HCEC 1CT (cell line): ENCODE data around the gene ARHGDIG.

Source experiments
- DNase-seq: peaks from one replicate; pipeline ENCODE4 v3.0.0-alpha.2; 2017

ARHGDIG gene

DNA sequence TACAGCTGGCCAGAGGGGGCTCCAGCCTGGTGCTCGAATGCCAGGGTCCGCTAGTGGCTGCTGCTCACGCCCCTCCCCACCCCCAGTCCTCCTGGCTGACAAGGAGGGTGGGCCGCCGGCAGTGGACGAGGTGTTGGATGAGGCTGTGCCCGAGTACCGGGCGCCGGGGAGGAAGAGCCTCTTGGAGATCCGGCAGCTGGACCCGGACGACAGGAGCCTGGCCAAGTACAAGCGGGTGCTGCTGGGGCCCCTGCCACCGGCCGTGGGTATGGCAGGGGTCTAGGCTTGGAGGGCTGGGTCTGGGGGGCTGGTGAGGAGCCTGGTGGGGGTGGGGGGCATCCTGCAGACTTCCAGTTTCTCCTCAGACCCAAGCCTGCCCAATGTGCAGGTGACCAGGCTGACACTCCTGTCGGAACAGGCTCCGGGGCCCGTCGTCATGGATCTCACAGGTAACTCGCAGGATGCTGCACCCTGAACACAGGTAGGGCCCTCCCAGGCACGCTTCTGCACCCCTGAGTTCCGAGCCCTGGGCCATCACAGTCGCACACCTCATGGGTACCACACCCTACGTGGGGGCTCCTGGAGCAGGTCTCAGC lies 1.4 kb downstream of the ARHGDIG start:
- no peak for DNase-seq

DNA sequence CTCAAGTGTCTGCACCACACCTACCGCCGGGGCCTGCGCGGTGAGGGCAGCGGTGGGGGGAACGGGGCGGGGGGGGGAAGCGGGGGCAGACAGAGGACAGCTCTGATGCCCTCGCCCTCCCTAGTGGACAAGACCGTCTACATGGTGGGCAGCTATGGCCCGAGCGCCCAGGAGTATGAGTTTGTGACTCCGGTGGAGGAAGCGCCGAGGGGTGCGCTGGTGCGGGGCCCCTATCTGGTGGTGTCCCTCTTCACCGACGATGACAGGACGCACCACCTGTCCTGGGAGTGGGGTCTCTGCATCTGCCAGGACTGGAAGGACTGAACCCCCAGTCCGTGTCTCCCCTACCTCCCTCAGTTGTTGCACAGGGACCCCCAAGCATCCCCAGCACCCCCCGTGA lies 2.1 kb downstream of the ARHGDIG start:
- no peak for DNase-seq

DNA sequence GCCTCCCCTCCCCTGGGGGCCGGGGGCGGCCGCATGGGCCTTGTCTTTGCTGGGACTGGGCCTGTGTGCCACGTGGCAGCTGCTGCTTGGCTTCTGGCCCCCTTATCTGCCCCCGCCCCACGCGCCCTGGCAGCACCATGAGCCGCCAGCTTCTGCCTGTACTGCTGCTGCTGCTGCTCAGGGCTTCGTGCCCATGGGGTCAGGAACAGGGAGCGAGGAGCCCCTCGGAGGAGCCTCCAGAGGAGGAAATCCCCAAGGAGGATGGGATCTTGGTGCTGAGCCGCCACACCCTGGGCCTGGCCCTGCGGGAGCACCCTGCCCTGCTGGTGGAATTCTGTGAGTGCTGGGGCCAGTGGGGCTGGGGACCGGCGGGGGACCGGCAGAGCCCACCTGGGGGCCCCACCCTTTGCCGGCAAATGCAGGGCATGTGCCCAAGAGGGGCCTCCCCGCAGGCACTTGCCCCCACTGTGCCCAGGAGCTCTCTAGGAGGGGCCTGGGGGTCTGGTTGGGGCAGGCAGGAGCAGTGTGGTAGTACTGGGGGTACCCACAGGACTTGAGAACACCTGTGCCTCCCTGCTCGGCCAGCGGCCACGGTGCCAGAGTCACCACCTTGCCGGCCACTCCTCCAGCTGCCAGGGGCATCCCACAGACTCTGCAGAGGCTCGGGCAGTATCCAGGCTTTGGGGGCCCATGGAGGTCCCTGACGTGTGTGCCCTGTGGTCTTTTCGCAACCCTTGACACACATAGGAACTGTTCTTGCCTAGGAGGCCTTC lies 2.8 kb downstream of the ARHGDIG start, which contains the start of gene PDIA2:
TSS of gene PDIA2 (plus strand) at position 132 of the 773 bp plus-strand sequence. CDS start at position 138, 6 bp downstream.
- no peak for DNase-seq

DNA sequence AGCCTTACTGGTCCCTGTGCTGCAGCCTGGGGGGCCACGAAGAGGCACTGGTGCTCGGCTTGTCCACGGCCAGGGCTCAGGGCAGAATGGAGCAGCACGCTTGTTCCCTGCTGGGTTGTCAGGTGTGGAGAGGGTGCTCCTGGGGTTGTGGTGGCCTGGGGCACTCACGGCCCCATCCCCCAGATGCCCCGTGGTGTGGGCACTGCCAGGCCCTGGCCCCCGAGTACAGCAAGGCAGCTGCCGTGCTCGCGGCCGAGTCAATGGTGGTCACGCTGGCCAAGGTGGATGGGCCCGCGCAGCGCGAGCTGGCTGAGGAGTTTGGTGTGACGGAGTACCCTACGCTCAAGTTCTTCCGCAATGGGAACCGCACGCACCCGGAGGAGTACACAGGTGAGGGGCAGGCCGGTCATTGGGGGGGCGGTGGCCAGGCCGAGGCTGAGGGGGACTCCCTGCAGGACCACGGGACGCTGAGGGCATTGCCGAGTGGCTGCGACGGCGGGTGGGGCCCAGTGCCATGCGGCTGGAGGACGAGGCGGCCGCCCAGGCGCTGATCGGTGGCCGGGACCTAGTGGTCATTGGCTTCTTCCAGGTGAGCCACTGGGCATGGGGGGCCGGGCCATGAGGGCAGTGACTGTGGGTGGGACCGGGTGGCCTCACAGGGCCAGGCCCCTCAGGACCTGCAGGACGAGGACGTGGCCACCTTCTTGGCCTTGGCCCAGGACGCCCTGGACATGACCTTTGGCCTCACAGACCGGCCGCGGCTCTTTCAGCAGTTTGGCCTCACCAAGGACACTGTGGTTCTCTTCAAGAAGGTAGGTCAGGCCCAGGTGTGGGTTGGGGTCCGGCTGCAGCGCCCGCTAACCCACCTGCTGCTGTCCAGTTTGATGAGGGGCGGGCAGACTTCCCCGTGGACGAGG lies 4.1 kb downstream of the ARHGDIG start:
- DNase-seq: no peak

DNA sequence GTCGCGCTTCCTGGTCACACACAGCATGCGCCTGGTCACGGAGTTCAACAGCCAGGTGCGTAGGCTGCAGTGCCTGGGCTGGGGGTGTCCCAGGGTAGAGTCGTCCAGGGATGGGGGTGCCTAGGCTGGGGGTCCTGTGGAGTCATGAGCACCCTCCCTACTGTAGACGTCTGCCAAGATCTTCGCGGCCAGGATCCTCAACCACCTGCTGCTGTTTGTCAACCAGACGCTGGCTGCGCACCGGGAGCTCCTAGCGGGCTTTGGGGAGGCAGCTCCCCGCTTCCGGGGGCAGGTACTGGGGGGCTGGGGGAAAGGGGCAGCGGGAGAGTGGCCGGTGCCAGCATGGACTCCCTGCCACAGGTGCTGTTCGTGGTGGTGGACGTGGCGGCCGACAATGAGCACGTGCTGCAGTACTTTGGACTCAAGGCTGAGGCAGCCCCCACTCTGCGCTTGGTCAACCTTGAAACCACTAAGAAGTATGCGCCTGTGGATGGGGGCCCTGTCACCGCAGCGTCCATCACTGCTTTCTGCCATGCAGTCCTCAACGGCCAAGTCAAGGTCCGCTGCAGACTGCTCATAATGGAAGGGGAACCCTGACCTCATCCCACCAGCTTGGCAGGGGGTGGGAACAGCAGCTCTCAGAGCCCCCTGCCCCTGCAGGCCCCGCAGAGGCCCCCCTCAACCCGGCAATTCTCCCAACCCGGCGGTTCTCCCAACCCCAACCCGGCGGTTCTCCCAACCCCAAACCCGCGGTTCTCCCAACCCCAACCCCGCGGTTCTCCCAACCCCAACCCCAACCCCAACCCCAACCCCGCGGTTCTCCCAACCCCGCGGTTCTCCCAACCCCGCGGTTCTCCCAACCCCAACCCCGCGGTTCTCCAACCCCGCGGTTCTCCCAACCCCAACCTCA lies 5.0 kb downstream of the ARHGDIG start:
- no peak for DNase-seq

DNA sequence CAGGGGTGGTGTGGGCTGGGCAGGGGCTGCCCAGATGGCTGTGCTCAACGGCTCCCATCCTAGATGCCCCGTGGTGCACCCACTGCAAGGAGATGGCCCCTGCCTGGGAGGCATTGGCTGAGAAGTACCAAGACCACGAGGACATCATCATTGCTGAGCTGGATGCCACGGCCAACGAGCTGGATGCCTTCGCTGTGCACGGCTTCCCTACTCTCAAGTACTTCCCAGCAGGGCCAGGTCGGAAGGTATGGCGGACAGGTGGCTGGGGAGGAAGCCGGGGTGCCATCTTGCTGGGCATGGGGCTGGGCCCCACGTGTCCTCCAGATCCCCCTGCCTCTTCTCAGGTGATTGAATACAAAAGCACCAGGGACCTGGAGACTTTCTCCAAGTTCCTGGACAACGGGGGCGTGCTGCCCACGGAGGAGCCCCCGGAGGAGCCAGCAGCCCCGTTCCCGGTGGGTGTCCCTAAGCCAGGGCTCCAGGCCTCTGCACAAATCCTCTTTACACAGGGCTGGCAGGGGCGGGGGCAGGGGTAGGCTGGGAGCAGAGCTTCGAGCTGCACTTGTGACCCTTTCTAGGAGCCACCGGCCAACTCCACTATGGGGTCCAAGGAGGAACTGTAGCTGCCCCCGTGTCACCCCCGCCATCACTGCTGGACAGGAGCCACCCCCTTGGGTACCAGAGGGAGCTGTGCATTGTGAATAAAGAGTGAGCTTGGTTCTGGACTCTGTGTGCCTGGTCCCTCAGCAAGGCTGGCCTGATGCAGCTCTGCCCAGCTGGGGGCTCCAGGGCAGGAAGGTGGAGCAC lies 6.3 kb downstream of the ARHGDIG start:
- no peak for DNase-seq

DNA sequence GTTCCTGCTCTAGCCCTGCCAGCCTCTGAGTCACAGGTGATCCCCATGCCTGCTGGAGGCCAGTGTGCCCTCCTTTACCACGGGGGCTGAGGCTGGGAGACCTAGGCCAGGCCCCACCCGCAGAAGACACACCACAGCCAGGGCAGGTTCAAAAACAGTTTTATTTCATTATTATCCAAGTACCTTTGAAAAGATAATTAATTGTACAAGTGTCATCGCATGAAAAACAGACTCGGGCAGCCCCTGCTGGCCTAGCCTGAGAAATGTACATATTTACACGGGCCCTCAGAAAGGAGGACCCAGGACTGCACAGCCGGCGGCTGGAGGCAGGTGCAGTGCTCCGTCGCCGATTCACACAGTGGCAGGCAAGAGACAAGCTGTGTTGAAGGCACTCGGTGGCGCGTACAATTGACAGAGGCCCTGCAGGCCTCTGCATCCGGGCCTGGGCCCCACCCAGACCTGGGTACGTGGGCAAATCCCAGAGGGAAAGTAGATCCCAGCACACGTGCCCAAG lies 7.0 kb downstream of the ARHGDIG start:
- no peak for DNase-seq

DNA sequence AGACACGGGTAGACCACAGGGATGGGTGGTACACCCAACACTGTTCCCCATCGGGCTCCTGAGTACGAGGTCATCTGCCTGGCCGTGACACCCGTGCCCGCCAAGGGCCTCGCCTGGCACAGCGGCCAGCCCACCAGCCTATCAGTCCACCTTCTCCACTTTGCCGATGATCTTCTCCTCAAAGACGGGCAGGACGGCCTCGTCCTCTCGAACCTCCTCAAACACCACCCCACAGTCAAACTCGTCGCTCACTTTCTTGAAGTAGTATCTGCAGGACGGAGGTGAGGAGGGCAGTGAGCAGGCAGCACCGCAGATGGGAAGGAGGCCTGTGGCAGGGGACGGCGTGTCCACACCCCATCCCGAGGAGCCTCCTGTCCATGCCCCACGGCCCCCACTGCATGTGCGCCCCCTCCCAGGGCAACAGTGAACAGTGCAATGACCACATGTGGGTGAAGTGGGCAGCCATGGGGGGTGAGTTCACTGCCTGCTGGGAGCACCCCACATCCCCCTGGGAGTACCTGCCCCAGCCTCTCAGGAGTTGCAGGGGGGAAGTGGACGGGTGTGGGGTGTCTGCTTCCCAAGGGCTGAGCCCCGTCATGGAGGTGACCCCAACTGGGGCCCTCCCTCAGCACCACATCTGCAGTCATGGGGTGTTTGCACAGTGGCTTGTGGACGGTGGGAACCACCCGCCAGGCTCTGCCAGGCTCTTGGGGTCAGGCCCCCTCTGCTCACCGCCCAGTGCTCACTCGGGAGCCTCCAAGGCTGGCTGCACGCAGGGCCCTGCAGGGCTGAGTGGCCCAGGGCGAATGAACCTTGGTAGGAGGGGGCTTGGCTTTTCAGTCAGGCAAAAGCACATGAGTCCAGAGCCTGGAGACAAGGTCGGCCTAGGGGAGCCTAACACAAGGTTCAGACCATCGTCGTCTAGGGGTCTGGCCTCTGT lies 7.9 kb downstream of the ARHGDIG start:
- no peak for DNase-seq

DNA sequence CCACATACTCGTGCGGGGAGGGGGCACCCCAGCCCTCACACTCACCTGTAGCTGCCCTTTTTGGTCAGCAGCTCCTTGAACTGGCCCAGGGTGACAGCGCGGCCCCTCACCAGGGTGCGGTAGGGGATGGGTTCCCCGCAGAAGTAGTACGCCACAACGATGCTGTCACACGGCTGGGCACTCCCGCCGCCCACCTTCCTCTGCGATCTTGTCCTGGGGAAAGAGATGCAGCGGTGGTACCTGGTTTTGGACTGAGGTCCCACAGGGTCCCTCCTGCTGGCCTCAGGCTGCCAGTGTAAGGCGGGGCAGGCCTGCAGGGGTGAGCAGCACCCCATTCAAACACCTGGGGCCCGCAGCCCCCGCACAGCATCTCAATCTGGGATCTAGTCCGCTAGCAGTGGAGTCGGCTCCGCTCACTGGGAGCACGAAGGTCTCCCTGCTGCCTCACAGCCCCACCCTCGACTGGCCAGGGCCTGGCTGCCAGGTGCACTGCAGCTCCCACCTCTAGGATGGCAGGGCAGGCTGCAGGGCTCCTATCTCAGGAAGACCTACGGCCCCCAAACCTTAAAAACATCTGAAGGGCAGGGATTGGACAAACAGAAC lies 9.1 kb downstream of the ARHGDIG start:
- no peak for DNase-seq

DNA sequence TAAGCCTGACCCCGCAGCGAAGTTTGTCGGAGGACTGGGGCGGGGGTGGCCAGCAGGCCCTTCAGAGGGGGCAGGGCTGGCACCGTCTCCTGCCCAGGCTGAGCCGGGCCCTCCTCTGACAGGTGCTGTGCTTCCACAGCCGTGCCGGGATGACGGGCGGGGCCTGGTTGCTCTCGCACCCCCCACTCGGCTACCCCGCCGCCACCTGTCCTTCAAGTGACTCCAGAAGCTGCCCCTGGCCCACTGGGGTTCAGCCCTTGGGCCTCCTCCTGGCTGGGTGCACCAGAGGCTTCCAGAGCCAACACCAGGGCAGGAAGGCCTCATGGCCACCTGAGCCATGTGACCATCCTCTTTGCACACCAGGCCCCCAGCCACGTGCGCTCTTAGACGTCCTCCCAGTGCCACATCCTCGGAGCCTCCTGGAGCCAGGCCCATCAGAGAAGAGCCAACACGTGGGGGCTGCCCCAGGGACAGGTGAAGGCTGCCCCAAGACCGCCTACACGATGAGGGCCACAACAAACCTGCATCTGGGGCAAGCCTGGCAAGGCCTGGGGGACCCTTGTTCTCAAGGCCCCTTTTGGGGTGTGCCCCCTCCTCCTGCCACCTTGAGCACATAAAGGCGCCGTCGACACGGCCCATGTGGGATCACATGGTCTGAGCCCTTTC lies 9.8 kb downstream of the ARHGDIG start:
- DNase-seq: no peak

DNA sequence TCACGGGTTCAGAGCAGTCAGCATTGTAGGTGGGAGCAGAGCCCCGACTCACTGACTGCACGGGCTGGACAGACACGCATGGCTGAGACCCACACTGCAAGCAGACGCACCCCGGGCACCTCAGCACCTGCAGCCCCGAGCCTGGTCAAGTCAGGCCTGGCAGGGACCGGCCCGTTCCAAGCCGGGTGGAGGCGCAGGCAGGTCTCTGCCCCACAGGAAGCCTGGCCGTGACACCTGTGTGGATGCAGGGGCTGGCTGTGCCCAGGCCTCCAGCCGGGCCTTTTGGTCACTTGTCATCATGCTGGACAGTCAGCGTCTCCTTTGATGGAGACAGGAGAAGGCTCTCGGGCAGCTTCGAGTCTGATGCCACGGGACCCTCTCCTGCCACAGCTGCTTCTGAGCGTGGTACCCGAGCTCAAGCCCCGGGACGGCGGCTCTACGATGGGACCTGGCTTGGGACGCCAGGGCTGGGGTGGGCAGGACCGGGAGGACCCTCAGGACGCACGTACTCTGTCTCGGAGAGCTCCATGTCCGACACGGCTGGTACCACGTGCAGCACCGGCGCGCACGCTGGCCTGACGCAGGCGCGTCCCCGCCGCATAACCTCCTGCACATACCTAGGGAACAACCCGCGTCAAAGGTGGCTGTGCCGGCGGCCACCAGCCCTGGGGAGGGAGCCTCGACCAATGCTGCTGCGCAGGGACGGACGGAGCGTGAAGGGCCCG lies 10.5 kb downstream of the ARHGDIG start:
- DNase-seq: no peak

DNA sequence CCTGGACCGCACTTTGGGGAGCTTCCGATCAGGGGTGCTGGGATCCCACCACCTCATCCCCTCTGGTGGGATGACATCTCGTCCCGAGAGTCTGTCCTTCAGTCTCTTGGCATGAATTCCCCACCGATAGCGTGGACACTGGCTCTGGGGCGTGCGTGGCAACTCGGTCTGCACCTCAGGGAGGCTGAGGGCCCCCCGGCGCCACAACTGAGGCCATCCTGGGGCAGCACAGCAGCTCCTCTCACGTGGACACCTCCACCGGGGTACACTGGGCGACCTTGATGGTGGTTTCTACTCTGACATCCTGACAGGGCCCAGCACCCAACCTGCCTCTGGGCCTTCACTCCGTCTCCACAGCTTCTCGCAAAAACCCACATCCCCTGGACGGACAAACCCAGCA lies 11.1 kb downstream of the ARHGDIG start:
- no peak for DNase-seq

DNA sequence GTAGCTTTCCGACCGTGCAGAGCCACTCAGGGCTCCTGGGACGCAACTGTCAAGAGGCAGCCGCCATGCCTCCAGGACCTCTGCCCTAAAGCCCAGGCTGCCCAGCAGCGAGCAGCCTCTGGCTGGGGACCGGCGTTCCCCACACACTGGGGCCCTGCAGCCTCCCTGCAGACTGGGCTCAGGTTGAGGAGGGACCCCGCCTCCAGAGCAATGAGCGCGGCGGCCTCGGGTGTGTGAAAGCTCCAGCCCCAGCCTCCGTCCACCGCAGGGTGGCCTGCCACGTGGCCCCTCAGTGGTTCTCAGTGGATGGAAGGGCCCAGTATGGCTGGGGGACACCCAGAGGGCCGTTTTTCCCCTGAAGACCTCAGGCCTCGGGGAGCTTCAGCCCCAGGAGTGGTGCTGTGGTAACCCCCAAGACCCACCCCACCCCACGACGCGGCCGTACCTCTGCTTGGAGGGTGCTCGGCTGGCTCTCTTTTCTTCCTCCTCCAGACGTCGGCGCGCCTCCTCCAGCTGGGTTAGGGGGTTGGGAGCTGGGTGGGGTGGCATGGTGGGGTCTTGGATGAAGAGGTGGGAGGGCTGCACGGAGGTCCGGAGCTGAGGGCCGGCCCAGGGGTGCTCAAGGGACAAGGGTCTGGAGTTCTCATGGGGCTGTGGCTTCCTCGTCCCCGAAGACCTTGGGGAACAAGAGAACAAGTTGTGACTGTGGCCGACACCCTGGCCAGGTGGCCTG lies 12.8 kb downstream of the ARHGDIG start:
- DNase-seq: no peak

DNA sequence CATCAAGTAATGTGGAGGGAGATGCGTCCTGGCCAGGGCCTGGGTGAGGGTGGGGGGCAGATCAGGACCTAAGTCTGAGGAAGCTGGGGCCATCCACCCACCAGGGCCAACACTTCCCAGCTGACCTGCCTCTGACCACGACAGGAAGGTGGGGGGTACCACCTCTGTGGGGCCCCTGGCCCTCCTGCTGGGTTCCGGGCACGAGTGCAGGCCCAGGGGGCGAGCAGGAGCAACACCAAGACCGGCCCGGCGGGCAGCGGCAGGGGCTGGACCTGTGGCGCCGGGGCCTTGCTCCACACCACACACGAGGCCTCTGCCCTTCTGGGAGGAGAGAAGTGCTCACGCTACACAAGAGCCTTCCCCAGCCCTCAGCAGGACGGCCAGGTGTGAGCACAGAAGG lies 15.9 kb downstream of the ARHGDIG start:
- DNase-seq: no peak

DNA sequence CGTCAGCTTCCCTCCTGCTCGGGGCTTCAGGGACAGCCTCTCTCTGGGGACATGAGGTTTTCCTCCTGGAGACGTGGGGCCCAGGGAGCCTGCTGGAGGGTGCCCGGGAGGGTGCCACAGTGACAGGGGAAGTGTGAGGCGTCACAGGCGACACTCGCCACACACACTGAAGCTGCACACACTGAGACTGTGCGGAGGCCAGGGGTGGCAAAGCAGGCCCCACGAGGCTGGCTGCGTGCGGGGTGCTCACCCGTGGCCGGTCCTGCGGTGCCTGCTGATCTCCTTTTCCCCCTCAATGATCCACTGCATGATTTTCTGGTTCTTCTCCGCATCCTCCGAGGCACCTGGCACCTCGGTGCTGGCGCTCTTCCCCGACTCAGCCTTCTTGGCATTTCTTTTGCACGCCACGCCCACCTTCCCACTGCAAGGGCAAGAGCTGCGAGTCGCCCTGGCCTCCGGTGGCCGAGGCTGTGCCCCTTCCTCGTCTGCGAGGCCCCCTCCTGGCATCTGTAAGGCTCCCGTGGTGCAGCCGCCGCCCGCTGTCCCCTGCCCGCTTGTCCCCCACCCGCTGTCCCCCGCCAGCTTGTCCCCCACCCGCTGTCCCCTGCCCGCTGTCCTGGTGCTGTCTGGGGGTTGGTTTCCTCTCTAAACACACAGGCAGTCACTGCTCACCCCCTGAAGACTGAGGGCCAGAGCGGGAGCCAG lies 16.6 kb downstream of the ARHGDIG start:
- DNase-seq: no peak

DNA sequence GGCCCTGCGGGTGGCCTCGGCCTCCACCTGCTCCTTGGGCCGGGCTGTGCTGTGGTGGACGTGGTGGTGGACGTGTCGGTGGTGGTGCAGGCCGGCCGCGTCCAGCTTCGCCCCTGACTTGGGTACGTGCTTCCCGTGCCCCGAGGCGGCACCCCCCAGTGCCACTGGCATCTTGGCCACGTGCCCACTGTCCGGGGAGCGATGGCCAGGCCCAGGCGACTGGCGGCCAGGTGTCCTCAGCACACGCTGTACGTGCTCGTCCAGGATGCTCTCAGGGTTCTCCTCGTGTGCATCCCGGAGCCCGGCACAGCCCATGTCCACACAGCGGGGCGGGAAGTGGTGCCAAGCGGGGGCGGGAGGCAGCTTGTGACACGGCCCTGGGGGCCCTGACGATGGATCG lies 17.4 kb downstream of the ARHGDIG start:
- no peak for DNase-seq

DNA sequence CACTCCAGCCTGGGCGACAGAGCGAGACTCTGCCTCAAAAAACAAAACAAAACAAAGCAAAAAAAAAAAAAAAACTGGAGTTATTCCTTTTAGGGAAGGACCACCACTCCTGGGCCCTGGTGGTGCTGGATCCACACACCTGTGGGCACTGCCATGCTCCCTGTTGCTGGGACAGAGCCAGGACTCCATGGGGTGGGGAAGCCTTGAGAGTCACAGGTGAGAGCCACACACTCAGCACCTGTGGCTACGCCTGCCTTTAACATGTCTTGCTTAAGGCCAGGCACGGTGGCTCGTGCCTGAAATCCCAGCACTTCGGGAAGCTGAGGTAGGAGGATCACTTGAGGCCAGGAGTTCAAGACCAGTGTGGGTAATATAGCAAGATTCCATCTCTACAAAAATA lies 20.8 kb downstream of the ARHGDIG start:
- no peak for DNase-seq
